HG03460 (cell line): Measurements from ENCODE around the gene CFAP70.
"Not testable (repeated sequence)": the region's sequence is repeated elsewhere in the genome, so short reads cannot be mapped to it uniquely, and the experiment has no call there.

Experiments used
- ATAC-seq: cut with Tn5 transposase; IDR thresholded peaks from one replicate; pipeline ENCODE4 v1.9.1; 2021; ENCODE audit not compliant: unreplicated experiment

CFAP70 gene

DNA sequence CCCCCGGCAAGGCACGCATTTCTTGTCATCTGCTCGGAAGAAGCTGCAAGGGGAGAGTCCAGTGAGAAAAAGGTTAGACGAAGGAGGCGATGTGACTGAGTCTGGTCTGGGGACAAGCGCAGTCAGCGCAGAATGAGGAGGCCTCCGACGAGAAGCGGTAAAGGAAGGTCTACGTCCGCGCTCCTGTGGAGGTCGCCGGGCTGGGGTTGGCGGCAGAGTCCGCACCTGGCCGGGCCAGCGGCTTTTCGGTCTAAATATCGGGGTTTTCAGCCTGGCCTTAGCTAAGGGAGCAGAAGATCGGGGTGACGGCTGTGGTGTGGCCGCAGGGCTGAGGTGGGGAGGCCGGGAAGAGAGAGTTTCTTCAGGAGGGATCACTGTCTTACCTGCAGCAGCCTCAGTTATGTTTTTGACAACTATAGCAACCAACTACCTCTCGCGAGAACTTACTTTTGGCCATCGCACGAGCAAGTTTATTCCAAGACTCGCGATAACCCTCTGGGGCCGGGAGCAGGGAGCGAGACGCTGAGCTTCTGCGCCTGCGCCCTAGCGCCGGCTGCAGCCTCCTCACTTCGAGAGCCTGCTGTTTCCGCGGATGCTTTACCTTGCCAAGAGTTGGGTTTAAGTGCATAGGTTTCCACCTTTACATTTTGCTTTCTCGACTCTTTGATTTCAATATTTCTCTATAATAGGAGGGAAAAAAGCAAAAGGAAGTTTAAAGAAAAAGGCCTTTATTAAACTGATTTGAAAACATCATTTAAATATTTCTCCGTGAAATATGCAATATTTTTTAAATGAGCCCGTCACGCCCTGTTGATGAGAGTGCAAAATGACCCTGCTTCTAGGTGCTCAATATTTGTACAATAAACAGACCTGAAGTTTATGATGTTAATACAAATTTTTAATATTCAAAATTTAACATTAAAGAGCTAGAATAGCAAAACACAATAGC, at the start of gene CFAP70:
Gene CFAP70 (minus strand): TSS at position 534 of the 949 bp plus-strand sequence. CDS start 4,068 bp downstream, outside the sequence.
- peak; percentile 86 for ATAC-seq

DNA sequence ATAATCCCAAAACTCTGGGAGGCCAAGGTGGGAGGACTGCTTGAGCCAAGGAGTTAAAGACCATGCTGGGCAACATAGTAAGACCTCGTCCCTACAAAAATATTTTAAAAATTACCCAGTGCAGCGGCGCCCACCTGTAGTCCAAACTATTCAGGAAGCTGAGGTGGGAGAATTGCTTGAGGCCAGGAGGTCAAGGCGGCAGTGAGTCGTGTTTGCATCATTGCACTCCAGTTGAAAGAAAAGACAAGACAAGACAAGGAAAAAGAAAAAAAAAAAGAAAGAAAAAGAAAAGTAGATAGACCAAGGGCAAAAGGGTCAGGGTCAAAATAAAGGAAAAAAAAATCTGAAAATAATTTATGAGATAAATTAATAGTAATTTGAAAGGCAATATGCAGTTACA, 49.4 kb upstream of the CFAP70 start:
- ATAC-seq = no peak

DNA sequence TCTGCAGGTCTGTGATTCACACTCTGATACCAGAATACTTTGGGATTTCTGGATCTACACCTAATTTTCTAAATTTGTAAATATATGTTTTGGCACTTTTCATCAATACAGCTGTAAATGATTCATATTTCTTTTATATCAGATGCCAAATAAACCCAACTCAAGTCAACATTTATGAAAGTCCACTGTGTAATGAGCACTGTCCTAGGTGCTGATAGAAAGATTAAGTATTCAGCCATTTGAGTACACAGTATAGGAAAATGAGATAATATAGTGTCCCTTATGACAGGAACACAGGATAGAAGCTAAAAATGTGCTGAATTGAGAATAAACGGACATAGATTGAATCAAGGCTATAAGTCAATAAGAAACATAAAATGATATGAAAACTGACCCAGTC, 48.8 kb upstream of the CFAP70 start:
- no peak for ATAC-seq

DNA sequence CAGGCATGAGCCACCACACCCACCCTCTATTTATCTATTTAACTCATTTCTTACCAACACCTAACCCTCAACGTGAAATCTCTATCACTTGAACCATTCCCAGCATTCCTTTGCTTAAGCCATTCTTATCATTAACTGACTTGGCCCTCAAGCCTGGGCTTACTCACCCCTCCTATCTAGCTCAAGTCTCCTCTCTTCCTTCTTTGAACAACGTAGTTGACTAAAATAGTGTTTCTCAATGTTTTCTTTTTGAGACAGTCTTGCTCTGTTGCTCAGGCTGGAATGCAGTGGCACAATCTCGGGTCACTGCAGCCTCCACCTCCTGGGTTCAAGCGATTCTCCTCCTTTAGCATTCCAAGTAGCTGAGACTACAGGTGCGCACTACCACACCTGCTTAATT, 48.2 kb upstream of the CFAP70 start:
- no peak for ATAC-seq

DNA sequence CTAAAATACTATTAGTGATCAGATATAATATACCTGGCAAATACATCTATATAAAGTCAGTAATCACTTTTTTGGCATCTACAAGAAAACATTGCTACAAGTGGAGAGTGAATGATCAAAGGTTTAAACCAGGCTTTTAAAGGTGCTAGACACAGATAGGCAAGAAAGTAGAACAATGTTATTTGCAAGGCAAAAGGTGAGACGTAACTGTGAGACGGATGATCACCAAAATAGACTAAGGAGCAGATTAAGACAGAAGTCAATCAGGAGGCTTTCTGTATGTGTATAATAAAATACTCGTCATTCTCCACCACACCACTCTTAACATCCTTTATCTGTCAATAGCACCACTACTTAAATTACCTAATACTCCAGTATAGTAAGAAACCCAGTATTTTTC, 46.9 kb upstream of the CFAP70 start:
- ATAC-seq = no peak

DNA sequence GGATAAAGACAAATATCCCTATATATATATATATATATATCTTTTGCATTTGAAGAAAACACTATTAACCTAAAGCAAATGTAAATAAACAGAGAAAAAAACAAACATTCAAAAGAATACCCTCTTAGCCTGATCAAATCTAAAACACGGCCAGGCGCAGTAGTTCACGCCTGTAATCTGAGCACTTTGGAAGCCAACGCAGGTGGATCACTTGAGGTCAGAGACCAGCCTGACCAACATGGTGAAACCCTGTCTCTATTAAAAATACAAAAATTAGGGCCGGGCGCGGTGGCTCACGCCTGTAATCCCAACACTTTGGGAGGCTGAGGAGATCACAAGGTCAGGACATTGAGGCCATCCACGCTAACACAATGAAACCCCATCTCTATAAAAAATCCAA, 46.0 kb upstream of the CFAP70 start:
- ATAC-seq = no peak

DNA sequence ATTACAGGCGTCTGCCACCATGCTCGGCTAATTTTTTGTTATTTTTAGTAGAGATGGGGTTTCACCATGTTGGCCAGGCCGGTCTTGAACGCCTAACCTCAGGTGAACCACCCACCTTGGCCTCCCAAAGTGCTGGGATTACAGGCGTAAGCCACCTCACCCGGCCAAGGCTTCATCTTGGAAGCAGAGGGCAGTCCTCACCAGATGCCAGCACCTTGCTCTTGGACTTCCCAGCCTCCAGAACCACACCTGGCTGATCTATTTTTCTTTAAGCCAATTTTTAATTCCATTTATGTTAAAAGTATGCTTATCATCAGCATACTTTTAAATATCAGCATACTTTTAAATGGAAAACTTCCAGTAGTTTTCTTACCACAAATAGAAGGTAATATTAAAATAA, 43.0 kb upstream of the CFAP70 start:
- ATAC-seq = no peak

DNA sequence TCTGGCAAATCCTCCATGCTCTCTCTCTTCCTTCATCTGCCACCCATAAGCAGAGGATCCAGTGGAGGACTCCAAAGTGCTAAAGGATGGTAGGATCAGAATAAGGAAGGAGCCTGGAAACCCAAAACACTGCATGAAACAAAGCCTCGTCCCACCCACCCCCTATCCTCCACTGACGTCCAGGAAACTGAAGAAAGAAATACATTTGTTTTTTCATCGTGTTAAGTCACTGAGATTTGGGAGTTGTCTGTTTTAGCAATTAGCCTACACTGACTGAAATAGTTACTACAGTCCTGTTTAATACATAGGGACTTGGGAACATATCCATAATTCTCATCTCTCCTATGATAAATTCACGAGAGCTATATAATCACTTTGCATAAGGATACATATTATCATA, 40.4 kb upstream of the CFAP70 start:
- no peak for ATAC-seq

DNA sequence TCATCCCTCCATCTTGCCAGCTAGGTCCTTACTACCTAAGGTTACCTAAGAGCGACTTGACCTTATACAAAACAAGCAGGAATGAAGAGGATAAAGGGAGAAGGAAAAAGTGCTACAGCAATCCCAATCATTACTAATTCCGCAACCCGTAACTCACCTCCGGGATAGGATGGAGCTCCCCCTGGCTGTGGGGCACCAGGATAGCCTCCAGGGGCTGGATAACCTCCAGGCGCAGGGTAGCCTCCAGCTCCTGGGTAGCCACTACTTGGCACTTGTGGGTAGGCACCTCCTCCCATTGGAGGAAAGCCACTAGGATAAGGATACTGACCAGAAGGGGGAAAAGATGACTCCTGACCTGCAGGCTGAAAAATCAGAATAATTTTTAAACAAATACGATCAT, 39.4 kb upstream of the CFAP70 start:
- ATAC-seq = no peak

DNA sequence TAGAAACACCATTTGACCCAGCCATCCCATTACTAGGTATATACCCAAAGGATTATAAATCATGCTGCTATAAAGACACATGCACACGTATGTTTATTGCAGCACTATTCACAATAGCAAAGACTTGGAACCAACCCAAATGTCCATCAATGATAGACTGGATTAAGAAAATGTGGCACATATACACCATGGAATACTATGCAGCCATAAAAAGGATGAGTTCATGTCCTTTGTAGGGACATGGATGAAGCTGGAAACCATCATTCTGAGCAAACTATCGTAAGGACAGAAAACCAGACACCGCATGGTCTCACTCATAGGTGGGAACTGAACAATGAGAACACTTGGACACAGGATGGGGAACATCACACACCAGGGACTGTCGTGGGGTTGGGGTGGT, 35.7 kb upstream of the CFAP70 start:
- not testable (repeated sequence) for ATAC-seq

DNA sequence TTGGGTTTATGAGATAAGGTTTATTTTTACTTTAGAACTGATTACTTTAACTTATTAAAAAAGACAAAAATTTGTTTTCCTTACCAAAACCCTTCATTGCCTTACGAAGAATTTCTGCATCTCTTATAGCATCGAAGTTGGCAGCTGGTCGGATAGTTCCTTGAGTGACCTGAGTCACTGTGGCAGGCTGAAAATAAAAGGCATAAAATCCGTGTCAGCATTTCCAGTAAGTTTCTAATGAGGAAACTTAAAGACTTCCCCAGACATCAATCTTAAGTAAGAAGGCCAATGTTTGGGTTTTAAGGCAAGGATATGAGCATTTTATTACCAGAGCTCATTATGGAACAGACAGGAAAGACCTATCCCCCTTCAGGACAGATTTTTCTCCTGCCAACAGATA, 29.6 kb upstream of the CFAP70 start:
- no peak for ATAC-seq

DNA sequence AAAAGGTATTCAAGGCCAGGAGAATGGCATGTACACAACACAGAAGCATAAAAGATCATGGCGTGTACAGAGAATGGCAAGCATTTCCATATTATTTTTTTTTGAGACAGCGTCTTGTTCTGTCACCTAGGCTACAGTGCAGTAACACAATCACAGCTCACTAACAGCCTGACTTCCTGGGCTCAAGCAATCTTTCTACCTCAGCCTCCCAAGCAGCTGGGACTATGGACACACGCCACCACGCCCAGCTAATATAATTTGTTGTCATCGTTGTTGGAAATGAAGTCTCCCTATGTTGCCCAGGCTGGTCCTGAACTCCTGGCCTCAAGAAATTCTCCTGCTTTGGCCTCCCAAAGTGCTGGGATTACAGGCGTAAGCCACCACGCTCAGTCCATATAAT, 27.9 kb upstream of the CFAP70 start:
- ATAC-seq = no peak

DNA sequence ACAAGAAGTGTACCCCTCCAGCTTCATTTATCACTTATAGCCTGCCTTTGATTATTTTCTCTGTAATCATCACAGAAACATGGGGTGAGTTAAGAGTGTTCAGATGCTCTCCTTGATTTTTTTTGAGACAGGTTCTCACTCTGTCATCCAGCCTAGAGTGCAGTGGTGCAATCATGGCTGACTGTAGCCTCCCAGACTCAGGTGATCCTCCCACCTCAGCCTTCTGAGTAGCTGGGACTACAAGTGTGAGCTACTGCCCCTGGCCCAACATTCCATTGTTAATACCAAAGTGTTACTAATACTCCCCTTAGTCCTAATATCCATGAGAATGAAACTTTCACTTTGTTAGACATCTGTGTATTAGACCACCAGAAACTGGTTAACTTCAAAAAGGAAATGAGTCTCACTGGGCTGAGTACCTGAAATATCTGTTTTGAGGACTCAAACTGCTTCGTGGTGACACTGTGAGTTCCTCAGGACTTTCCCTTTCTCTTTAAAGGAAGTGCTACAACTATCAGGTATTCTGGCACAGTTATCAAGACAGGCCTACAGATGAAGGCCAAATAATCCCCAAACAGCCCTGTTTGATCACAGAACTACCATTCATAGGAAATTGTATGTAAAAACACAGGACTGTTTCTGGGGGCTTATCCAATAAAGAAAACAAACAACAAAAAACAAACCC, 20.5 kb upstream of the CFAP70 start:
- ATAC-seq = no peak

DNA sequence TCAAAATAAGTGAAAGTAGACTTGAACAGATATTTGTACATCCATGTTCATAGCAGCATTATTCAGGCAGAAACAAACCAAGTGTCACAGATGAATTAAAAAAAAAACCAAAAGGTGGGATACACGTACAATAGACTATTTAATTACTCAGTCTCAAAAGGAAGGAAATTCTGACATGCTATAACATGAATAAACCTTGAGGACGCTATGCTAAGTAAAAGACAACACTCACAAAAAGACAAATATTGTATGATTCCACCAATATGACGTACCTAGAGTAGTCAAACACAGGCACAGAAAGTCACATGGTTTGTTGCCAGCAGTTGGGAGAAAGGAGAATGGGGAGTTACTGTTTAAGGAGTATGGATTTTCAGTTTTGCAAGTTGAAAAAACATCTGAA, 18.0 kb upstream of the CFAP70 start:
- no peak for ATAC-seq

DNA sequence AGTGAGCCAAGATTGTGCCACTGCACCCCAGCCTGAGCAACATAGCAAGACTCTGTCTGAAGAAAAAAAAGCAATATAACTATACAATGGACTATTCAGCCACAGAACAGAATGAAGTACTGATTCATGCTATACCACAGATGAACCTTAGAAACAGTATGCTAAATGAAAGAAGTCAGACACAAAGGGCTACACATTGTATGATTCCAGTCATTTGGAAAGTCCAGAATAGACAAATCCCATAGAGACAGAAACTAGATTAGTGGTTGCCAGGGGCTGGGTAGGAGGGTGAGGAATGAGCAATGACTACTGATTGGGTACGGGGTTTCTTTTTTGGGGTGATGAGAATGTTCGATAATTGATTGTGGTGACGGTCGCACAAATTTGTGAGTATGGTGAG, 9.6 kb upstream of the CFAP70 start:
- no peak for ATAC-seq

DNA sequence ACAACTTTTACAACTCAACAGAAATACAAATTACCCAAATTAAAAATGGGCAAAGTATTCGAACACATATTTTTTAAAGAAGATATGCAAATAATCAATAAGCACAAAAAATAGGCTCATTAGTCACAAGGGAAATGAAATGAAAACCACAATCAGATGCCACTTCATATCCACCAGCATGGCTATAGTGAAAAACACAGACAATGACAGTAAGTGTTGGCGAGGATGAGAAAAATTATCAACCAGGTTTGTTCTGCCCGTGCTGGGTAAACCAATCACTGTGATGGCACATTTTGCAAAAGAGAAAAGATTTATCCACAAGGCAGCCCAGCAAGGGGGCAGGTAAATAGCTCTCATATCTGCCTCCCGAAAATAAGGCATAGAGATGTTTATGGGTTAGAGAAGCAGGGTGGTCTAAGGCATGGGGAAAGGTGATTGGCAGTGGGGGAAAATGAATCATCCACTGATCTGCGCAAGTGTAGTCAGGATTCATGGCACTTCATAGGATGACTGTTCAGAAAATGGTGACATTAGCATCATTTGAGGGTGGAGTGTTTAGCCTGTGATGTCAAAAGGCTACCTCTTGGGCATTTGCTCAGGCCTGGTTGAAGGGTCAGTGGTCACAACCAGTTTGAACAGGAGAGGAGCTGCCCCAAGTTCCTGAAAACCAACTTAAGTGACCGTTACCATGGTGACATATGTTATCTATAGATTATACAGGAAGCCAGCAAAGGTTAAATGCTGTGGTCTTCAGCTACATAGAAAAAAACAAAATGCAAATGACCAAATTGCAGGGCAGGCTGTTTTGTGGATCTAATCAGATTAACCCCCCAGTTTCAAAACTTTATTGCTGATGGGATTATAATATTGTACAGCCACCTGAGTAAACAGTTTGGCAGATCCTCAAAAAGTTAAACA, 8.0 kb upstream of the CFAP70 start:
- no peak for ATAC-seq

DNA sequence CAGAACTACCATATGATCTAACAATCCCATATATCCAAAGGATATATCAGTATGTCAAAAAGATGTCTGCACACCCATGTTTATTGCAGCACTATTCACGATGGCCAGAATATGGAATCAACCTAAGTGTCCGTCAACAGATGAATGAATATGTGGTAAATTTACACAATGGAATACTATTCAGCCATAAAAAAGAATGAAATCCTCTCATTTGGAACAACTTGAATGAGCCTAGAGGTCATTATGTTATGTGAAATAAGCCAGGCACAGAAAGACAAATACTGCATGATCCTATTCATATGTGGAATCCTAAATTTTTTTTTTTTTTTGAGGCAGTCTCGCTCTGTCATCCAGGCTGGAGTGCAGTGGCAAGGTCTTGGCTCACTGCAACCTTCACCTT, 6.3 kb upstream of the CFAP70 start:
- no peak for ATAC-seq

DNA sequence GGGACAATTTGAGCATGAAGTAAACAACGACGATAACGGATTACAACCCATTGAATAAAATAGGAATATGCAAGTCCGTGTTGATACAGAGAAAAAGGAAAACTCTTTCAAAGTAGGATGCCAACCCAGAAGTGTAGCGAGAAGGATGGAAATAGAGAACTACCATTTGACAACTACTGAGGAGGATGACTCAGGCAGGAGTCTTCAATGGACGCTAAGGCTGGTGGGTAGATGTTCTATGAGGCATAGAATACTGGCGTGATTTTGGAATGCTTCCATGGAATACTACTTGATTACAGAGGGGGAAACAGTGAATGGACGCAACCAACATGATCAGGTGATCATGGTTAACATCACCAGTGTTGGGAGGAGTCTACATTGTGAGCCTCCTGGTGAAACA, 828 bp upstream of the CFAP70 start:
- ATAC-seq = no peak

DNA sequence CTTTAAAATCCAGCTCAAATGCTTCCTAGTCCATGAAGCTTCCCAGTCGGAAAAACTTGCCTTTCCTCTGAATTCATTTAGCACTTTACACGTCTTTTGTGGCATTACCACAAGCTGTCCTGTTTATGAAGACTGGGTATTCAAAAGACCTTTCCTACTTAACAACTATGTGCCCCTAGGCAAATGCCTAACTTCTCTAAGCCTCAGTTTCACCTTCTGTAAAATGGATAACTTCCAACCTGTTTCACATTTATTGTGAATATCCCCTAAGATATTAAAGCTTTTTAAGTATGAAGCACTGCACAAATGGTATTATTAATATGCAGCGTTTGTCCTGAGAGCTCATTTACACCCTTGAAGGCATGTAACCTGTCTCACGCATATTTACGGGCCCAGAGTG, 843 bp downstream of the CFAP70 start:
- no peak for ATAC-seq

DNA sequence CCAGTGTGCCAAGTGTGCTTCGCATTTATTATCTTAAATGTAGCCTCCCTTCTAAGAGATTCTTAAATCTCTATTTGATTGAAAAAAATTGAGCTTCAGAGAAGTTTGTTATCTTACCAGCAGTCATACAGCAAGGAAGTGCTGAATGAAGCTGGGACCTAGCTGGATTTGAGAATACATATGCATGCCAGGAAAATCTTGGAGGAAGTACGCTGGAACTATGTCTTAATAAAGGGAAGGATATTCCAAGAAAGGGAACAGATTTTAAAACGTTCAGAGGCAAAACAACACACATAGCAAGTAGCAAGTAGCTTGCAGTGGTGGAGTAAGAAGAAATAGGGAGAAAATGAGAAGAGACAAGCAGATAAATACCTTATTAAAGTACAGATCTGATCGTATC, 1.5 kb downstream of the CFAP70 start:
- ATAC-seq = no peak

DNA sequence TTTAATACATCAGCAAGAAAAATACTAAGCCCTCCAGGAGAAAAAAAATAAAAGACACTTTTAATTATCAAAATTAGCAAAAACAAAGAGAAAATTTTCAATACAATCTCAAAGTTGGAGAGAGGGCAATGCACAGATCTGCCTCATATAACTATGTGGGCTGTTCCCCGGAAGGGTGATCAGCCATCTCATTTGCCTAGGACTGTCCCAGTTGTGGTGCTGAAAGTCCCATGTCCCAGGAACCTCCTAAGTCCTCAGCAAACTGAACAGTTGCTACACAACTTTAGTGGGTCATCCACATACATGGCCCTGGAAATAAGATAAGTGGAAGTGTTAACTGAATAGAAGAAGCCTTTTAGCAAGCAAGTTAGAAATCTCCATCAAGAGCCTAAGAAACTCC, 14.4 kb downstream of the CFAP70 start:
- ATAC-seq = no peak
